Measurements from ENCODE around the gene KIAA1614.

The KIAA1614 gene, protein sequence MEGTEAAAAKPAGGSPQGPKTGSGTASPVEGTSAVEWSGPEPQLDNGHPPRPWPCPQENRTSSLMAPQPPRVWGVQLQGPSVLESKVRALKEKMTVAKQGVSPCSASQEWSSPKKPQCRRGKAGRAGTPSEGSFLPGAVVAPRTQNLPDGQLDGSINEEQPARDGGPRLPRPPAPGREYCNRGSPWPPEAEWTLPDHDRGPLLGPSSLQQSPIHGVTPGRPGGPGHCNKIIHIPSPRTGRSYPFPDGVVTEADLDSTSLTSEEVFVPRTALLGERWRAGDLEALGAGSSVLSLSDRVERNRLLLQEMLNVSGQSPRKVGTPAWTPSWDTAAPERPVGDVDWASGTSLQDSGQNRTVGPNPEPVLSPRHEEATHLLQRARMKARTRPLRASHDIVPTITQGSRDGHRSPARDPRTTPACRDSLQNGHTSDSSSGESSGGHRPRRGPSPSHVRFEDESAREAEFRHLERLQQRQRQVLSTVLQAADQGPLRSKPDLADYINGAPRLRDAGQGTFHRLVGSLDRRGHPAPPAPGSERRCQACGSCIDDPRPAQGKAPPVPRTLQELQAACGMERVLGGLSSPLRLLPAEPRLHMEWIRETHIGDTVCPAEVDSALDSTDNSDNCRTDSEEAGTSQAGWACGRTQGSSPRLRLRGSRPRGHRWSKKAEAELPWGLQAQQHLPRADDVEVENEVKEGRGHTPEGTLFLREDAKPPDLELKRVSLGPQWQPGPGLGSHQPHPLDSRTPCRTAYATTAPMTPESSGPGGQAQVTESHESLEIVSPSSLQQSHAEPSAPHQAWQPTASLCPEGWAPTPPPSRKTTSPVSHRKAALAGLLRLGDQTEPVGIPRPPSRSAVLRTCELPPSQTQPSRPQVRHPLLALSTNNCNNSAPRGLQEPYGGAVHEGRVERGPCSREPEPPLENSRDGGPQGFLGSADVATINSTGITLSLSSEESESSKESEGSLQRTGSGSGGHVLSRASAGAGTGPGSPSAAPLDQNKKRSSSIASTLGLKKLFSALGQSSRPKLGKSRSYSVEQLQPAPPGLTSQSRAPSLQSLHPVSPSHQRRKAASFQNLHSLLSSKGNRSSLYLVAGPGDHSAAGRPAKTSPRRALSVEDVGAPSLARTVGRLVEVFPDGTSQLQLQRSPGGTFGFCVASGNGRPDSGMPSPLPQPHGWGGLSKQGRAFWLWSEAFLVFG

DNA sequence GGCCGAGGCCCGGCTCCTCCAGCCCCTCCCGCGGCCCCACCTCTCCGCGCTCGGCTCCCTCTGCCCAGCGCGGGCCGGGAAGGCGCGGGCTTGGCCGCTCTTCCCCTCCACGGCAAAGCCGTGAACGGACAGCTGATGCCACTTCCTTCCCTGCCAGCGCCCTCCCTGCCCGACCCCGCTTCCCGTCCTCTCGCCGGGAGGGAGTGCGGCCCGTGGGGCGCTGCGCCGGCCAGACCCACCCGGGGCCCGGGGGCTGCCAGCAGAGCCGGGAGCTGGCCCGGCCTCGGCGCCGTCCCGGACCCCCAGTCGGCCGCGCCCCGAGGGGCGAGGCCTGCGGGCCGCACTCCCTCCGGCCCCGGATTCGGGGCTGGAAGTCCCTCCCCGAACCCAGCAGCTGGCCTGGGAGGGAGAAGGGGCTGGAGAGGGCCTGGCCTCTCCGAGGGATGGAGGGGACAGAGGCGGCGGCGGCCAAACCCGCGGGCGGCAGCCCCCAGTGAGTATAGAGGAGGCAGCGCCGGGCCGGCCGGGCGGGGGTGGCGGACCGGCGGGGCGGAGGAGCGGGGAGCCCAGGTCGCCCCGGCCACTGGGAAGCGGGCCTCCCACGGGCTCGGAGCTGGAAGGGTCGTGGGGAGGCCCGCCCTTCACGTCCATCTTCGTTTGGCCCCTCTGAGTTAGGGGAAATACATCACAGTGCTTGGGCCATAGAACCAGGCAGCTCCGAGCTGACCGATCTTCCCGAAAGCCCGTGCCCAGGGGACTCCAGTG is at the start of gene KIAA1614:
TSS of gene KIAA1614 (plus strand) at position 97 of the 765 bp plus-strand sequence. CDS start at position 444, 347 bp downstream.
- no peak for DNase-seq

DNA sequence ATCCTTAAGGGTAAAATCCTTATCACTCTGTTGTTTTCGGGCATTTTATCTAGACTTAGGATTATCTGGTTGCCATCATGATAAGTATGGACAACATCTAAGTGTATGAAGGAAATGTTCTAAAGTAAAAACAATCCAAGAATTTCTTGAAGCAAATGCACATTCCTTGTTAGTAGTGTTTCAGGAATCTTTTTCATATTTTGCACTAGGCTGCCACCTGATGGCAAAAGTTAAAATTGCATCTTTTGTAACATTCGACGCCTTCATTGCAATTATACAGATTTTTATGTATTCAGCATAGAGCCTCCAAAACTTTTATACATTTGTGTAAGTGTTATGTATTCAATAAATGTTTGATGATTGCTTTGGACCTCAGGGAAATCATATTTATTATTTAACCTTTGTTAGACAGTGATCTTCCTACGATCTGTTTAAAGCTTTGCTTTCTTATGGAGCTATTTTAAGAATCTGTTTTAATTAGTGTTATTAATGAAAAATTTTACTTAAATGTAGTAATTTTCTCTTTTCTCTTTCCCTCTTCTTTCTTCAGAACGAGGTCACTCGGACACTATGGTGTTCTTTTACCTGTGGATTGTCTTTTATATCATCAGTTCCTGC is 49.4 kb upstream of the KIAA1614 start:
- no peak for DNase-seq

DNA sequence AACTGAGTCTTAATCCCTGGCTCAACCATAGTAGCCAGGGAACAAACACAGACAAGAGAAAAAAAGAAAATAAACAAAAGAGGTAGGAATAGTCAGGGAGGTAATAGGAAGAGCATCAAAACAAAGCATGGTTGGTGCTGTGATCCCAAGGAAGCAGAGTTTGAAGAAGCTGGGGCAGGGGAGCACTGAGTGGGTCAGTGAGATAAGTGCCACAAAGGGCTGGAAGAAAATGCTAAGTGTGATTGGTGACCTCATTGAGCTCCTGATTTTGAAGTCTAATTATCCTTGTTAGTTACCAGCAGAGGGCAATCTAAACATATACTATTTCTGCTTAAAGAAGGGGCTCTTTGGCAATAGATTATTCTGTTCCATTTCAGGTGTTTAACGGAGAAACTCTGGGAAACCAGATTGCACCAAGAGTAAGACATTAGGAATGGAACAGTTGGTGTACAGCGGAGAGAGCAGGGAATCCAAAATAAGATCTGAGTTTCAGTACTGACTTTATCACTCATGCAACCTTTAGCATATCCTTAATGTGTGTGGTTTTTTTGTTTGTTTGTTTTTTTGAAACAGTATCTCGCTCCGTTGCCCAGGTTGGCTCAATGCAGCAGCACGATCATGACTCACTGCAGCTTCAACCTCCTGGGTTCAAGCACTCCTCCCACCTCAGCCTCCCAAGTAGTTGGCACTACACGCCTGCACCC is 30.7 kb upstream of the KIAA1614 start:
- DNase-seq = no peak

DNA sequence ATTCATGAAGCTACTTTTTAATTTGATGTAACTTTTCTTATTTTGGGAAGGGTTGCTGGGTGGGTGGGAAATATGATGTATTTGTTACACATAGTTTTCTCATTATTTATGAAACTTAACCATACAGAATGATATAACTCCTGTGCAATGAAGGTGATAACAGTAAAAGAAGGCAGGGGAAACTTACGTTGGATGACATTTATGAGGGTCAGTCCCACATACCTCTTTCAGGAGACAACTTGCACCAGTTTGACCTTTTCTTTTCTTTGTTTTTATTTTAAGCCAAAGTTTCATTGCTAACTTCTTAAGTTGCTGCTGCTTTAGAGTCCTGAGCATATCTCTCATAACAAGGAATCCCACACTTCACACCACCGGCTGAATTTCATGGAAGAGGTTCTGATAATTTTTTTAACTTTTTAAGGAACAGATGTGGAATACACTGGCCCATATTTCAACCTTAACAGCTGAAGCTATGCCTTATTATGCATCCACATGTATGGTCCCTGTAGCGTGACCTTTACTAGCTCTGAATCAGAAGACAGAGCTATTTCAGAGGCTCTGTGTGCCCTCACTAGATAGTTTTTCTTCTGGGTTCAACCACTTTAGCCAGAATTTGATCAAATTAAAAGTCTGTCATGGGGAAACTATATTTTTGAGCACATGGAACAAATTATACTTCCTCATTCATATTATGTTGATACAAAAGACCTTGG is 28.0 kb upstream of the KIAA1614 start:
- no peak for DNase-seq

DNA sequence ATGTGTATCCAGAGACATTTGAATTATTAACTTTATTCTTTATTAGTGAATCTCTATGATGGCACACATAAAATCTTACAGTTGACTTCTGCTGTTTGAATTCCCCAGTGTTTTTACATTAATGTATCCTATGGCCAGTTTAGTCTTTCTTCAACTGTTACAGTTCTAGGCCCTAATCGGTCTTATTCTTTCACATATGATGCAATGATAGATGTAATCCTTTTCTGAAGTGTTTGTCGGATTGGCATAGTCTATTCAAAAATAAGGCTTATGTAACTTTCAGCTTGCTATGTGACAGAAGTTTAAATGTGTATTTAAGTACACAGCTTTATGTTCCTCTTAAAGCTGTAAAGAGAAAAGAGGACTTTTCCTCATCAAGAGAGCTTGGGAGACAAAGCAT is 26.4 kb upstream of the KIAA1614 start:
- no peak for DNase-seq

DNA sequence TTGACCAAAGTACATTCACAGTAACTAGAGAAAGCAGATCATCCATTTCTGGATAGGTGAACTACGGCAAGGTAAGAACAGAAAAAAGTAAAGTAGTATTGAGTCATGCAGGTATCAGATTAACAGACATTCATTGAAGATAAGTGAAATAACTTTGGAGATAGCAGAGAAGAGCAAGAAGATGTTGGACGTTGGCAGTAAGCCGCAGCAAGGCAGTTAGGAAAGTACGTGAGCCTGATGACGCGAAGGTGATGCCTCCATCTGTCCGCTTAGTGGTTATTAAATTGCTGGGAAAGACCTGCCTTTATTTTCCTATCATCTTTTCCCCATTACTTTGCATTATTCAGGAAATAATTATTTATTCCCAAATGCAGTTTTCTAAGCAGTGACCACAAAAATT is 24.9 kb upstream of the KIAA1614 start:
- no peak for DNase-seq

DNA sequence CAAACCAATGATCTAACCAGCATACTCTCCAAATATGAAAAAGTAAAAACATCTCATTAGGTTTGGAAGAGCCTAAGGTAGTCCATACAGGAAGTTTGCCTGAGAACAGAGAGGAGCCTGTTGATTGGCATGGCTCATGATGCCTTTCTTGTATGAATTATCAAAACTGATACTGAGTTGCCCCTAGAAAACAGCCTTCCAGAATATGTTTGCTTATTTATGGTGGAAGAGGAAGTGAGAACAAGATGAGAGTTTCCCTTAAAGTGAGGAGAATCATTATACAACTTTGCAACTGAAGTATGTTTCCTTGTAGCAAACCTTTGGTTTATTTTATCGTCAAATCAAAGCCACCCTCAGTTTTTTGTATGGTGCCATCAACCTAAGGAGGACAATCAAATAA is 23.8 kb upstream of the KIAA1614 start:
- no peak for DNase-seq

DNA sequence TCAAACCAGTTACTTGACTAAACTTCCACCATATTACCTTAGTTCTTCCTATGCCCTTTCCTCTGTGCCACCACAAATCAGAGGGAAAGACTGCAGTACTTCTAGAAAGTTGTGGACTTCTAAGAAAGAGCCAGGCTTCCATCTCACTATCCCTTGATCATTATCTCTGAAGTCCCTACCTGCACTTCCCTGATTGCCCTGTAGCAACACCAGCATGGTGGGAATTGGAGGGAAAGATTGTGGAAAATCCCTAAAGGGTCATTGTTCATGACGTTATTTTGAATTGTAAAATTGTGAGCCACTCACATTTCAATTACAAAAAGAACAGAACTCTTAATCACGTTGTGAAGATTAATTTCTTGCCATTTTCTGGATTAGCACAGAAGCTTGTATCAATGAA is 23.4 kb upstream of the KIAA1614 start:
- no peak for DNase-seq

DNA sequence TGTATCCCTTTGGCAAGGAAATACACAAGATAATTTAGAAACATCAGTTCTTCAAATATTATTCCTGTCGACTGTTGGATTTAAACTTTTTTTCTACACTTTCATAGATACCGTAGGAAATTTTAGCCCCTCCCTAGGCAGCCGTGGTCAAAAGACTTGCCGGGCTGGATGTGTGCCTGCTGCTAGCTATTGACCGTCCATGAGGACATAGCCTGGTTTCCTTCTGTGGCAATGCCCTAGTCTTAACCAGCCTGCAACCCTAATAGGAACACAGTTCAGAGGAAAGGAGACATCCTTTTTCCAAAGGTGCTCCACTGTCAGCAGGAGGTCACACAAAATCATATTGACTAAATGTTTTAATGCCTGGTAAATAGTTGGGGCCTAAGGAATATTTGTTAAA is 20.4 kb upstream of the KIAA1614 start:
- no peak for DNase-seq

DNA sequence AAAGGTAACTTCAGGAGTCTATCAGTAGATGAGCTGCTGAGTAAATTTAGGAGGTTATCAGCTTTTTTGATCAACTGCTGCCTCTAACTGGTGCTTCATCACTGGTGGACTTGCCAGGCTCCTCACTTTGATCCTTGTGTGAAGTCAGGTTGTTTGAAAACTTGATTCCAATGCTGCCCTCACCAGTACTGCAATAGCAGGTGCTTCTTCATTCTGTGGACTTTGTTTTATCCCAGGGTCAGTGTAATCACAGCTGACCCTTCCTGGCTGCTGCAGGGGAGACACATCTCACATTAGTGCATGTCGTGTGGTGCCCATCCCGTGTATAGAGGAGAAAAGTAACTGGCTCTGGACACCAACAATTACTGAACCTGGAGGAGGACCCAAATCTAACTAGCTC is 20.0 kb upstream of the KIAA1614 start:
- DNase-seq = no peak

DNA sequence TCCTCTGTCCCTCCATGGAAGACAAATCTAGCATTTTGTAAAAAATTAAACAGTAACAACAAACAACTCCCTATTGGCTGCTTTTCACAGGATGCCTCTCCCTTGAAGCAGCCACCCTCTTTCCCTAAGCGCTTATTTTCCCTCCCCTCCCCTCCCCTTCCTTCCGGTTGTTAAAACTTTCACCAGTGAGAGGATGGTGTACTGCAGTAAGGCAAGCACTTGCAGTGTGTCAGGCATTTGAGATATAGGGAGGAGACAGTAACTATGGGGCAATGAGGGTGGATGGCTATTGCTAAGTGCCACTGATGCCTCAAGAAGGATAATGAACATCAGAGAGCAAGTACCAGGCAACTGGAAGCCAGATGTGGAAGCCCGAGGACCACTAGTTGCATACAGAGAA is 19.1 kb upstream of the KIAA1614 start:
- DNase-seq = no peak

DNA sequence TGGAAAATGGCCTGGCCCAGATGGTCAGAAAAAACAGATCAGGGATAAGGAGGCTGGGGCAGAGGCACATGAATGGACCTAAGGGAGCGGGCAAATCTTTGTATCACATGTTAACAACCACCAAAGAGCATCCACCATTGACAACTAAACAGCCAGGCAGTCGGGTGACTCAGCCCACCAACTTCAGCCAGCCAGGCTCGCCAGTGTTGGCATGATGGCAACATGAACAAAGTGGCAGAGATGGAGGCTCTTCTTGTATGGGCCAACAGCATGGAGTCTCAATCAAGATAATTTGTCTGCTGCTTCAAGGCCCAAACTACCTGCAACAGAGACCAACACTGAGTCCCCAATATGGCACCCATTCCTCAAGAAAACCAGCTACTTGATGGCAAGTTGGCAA is 16.5 kb upstream of the KIAA1614 start:
- DNase-seq = no peak

DNA sequence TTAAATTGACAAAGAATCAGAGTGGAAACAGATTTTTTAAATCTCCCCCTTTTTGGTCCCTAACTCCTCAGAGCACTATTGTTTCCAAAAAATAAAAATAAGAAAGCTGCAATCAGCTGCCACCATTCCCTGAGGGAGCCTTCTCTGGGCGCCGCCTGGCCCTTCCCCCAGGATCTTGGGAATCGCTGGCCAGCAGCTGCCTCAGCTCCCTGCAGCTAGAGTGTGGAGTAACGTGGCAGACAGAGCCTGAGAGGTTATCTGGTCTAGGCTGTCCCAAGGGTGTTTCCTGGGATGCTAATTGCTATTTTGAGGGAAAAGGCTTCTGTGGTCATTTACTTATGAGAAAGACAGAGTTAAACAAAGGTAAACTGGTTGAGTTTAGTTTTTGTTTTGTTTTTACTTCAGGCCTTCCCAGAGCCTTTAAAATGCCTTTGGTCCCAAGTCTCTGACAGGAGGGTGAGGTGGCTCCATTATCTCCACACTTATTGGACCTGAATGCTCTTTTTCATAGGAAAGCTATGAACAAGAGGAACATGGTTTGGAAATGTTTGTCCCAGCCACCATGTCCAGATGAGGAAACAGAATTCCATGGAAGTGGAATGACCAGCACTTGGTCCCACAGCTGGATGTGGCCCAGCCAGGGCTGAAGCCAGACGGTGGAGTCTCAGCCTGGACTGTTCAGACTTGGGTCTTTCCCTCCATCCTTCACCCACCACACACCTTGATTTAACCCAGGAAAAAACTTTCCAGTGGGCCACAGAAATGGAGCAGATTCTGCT is 14.1 kb upstream of the KIAA1614 start:
- DNase-seq = no peak

DNA sequence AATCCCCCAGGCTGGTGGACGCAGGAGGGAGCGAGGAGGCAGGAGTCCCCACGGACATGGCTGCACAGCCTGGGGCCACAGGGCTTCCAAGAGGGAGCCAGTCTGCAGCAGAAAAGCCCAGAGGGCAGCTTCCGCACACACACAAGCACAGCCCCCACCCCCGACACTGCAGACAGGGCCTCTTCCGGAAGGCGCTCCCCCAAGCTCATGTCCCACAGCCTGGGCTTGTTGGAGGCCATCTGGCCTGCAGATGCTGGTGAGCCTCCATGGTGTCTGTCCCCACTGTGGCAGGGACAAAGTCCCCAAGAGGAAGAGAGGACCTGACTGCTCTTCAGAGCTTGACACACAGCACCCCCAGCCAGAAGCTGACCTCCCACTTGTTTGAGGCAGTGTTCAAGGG is 13.4 kb upstream of the KIAA1614 start:
- DNase-seq = no peak

DNA sequence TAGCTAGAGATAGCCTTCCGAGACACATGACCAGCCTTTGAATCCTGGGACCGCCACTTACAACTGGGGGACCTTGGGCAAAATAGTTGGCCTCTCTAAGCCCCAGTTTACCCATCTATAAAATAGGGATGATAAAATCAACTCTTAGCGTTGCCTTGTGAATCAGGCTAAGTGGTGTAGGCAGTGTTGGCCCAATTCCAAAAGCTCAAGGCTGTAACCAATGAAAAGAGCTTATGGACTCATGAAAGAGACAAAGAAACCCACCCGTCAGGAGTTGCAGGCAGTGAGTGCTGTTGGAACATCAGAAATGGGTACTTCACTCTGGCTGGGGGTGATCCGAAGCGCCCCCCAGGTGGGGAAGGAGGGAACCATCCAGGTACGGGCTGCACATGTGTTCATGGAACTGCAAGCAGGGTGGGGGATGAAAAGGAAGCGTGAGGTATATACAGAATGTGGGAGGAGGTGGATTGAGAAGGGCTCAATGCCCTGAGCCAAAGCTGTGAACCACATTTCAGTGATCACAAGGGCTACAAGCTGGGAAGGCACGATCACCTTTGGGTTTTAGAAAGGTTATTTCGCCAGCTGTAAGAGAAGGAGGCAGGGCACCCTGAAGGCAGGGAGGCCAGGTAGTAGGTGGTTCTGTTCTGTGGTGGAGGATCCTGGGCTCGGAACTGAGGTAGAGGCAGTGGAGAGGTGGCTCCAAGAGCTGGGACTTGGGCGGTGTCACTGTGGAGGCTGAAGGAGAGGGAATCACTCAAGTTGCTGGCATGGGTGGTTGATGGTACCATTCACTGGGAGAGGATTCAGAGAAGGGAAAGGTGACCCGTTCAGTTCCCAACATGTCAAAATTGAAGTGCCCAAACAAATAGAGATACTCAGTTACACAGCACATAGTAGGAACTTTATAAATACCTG is 11.4 kb upstream of the KIAA1614 start:
- DNase-seq = no peak

DNA sequence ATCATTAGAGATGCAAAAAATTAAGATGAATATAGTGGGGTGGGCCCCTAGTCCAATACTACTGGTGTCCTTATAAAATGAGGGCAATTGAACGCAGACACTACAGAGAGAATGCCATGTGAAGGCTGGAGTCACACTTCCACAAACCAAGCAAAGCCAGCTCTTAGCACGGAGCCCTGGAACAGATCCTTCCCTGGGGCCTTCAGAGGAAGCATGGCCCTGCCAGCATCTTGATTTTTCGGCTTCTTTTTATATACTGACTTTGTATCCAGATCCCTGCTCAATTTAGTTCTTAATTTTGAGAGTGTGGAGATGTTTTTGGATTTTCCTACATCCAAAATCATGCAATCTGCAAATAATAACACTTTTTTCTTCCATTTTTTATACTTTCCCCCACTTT is 10.2 kb upstream of the KIAA1614 start:
- DNase-seq = no peak

DNA sequence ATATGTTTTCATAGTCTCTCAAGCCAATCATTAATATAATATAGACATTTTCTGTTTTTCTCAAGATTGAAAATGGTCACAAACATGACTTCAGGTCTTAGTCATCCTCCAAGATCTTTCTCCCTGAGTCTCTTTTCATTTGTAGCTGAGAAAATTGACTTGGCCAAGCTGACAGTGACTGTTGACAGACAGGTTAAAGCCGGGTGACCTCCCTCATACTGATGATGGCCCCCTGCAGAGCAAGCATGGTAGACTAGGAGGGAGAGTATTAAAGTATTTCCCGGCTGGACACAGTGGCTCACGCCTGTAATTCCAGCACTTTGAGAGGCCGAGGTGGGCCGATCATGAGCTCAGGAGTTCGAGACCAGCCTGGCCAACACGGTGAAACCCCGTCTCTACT is 6.8 kb upstream of the KIAA1614 start:
- no peak for DNase-seq

DNA sequence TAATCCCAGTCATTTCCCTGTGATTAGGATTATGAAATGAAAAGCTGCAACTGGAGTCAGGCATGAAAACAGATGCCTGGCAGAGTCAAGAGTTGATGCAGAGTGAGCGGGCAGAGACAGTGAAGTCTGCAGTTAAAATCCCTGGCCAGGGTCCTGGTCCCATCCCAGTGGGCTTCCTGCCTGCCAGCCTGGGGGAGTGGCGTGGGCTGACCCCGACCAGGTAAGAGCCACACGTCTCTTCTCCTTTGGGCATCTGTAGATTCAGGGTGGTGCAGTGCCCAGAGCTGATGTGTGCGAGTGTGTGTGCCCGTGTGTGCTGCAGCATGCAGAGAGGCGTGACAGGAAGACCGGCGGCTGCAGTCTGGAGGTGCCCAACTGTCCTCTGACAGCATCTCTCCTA is 6.2 kb upstream of the KIAA1614 start:
- no peak for DNase-seq

Data from cortex of kidney (tissue), 1 donor.